ENCODE data around the gene PPA2.
"Not testable (repeated sequence)": the region's sequence is repeated elsewhere in the genome, so short reads cannot be mapped to it uniquely, and the experiment has no call there.

The PPA2 gene

DNA sequence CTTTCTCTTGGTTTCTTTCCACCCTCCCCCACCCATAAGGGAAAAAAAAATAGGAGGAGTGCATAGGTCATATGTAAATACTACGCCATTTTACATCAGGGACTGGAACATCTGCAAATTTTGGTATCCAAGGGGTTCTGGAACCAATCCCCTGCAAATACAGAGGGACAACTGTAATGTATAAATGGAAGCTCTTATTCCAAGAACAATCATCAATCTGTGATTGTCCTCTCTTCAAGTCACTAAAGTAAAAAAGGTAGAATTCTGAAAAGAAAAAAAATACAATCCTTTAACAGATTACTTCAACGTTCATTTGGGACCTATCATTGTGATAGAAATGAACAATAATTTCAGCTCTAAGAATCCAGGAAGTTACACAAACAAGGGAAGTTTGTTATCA is 13.6 kb downstream of the PPA2 start:
- DNase-seq (ENCODE audit: low read depth in 4 of 4, low spot score in 1 of 4): no peak

DNA sequence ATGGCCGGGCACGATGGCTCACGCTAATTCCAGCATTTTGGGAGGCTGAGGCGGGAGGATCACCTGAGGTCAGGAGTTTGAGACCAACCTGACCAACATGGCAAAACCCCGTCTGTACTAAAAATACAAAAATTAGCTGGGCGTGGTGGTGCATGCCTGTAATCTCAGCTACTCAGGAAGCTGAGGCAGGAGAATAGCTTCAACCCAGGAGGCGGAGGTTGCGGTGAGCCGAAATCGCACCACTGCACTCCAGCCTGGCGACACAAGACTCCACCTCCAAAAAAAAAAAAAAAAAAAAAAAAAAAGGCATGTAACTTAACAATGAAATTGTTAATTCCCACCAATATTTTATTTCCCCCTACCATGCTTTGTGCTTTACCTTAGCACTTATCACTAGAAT is 15.3 kb downstream of the PPA2 start:
- not testable (repeated sequence) for DNase-seq (ENCODE audit: low read depth in 4 of 4, low spot score in 1 of 4)

DNA sequence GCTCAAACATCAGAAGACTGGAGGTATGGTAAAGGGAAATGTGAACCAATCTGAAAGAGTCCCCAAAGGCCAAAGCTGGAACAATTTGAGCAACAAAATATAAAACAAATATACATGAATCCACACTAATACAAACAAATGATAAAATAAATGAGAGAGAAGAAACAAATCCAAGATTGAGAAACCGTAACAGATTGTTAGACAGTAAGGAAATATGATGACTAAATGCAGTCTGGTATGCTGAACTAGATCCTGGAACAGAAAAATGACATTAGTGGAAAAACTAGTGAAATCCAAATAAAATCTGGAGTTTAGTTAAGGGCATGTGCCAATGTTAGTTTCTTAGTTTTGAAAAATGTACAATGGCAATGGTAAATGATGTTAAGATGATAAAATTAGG is 15.9 kb downstream of the PPA2 start:
- DNase-seq (ENCODE audit: low read depth in 4 of 4, low spot score in 1 of 4): no peak

DNA sequence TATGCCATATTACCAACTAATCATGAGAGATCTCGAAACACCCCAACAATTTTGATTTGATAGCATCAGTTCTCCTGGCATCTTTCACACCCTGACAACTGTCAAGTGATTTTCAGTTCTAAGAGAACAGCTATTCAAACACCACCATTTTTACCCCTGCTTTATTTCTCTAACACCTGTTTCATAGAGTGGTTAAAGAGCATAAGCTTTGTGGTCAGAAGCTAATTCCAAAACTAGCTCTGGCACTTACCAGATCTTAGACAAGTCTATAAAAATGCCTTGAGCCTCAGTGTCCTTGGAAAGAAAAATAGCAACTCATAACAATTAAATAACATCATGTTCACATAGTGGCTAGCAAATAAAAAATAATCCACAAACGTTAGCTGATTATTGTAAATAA is 17.9 kb downstream of the PPA2 start:
- no peak for DNase-seq (ENCODE audit: low read depth in 4 of 4, low spot score in 1 of 4)

DNA sequence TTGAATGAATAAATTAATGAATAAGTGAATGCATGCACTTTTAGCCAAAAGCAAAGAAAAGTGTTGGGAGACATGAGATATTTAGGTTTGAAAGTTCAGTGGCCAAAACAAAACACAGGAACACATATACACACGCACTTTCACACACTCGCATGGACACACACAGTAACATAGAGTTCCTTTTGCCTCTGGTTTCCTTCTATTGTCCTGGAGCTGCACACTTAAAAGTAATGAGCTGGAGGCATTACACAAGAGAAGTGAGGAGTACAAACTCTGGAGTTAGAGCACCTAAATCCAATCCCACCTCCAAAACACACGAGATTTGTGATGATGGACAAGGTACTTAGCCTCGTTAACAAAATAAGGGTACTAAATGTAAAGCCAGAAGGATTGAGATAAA is 18.7 kb downstream of the PPA2 start:
- DNase-seq (ENCODE audit: low read depth in 4 of 4, low spot score in 1 of 4): no peak

DNA sequence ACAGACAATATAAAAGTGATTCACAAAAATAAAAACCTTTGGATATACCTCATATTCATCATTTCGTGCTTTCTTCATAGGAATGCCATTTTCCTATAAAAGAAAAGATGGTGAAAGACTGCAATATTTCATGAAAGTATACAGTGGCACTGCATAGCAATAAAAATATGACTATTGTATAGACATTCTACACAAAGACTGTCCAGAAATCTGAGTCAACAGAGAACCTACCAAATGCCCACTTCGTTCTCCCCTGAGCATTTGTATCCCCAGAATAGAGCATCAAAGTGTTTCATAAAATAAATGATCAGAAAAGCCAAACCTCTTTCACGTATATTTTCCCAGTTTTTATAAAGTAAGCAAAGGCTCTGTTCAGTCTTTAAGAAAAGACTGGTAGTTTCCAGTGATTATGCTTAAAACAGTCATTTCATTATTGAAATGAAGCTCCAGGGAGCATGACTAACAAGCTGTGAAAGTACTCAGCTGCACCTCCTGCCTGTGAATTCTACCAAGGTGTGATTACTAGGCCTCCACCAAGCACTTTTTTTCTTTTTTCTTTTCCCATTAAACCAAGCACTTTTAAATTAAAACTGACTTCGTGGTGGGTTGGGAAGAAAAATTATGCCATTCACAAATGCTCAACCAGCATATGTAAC is 20.2 kb downstream of the PPA2 start:
- no peak for DNase-seq (ENCODE audit: low read depth in 4 of 4, low spot score in 1 of 4)

DNA sequence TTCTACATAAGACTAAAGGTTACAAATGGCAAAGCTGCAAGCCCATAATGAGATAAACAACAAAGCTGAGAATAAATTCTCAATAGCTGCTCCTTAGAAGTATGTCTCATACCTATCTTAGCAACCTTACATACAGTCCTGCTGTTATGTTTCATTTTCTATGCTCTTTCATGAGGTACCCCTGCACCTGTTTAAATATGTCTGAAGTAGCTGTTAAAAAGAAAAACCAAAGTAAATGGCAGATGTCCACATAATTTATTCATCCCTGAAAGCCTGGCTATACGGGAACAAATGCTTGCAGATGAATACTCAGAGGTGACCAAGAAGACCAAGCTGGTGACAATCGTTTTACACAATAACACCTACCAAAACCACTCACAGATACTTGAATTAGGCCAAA is 22.5 kb downstream of the PPA2 start:
- no peak for DNase-seq (ENCODE audit: low read depth in 4 of 4, low spot score in 1 of 4)

DNA sequence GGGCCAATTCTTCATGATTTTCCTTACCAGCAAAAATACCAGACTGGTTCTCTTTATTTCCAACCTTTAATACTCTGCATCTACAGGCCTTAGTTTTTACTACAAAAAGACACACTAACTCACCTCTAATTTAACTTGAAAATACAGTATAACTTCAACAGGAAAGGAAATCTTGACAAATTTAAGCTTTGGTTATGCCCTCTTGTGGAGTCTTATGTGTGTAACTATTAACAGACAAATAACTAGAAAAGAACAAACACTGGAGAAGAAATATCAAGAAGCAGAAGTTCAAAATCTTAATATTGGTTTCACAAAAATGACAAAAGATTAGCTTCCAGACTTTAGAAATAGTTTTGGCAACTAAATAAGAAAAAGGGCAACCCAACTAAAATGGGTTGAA is 33.0 kb downstream of the PPA2 start:
- DNase-seq (ENCODE audit: low read depth in 4 of 4, low spot score in 1 of 4): no peak

DNA sequence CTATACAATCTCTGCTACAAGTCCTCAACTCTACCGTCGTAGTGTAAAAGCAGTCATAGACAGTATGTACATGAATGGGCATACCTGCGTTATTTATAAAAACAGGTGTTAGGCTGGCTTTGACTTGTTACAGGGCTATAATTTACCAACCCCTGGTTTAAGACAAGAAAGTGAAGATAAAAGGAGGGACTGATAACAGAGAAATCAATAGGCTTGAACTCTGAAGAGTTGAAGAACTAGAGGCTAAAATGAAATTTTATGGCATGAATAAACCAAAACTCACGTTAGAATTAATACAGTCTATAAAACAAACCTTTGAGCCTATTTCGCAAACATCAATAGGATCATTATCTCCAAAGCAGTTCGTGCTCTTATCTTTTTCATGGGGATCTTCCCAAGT is 36.2 kb downstream of the PPA2 start:
- DNase-seq (ENCODE audit: low read depth in 4 of 4, low spot score in 1 of 4): no peak

DNA sequence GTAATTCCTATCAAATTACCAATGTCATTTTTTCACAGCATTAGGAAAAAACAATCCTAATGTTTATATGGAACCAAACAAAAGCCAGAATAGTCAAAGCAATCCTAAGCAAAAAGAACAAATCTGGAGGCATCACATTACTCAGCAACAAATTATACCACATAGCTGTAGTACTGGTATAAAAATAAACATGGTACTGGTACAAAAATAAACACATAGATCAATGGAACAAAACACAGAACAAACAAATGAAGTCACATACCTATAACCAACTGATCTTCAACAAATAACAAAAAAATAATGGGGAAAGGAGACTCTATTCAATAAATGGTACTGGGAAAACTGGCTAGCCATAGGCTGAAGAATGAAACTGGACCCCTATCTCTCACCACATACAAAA is 37.4 kb downstream of the PPA2 start:
- no peak for DNase-seq (ENCODE audit: low read depth in 4 of 4, low spot score in 1 of 4)

DNA sequence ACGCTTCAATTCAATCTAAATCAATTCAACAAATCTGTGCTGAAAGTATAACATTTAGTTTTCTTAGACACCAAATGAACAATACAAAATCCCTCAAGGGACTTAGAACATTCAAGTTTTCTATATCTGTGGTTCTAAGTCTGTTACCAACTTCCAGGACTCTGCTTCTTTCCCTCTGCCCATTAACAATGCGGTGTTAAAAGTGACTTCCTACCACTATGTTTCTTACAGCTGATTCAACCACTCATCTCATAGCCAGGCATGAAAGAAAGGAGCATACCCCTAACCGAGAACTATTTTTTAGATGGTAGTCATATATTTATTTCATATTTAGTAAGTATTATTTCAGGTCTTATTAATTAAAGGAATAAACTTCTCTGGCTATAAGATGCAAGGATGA is 38.9 kb downstream of the PPA2 start:
- DNase-seq (ENCODE audit: low read depth in 4 of 4, low spot score in 1 of 4): no peak

DNA sequence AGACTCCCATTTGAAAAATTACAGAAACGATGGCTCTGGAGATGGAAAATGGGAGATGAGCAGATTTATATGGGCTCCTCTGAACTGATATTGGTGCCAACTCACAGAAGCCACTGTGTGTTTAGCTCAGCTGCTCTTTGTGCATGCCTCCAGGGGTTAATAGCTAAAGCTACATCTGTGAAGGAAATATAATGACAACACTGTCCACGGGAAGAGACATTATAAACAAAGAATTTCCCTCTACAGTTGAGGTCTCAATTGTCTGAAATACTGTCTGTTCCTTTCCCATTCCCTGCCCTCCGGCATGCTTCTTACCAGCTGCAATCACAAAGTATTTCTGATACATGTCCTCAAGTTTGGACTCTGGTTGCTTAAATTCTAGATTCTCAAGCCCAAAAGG is 40.4 kb downstream of the PPA2 start:
- DNase-seq (ENCODE audit: low read depth in 4 of 4, low spot score in 1 of 4): no peak

DNA sequence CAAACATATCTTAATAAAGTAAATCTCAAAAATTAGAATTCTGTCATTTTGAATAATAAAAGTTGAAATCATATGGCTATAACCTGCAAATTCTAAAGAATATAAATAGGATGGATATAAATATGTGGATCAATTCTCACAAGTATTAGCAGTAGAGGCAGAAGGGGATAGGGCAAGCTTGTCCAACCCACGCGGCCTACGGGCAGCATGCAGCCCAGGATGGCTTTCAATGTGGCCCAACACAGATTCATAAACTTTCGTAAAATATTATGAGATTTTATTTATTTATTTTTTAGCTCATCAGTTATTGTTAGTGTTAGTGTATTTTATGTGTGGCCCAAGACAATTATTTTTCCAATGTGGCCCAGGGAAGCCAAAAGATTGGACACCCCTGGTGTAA is 41.4 kb downstream of the PPA2 start:
- no peak for DNase-seq (ENCODE audit: low read depth in 4 of 4, low spot score in 1 of 4)

DNA sequence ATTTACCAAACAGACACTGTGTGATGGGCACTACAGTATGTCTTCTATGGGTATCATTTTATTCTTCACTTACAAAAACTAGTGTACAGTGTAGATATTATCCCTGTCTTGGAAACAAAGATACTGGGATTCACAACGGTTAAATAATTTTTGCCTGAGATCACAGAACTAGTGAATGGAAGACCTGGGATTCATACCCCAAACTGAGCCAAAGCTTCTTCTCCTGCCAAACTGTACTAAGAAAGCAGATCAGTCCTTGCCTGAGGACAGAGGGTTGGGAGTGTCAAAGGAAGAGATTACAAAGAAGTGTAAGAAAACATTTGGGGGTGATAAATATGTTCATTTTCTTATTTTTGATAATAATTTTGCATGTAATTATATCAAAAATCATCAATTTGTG is 43.1 kb downstream of the PPA2 start:
- no peak for DNase-seq (ENCODE audit: low read depth in 4 of 4, low spot score in 1 of 4)

DNA sequence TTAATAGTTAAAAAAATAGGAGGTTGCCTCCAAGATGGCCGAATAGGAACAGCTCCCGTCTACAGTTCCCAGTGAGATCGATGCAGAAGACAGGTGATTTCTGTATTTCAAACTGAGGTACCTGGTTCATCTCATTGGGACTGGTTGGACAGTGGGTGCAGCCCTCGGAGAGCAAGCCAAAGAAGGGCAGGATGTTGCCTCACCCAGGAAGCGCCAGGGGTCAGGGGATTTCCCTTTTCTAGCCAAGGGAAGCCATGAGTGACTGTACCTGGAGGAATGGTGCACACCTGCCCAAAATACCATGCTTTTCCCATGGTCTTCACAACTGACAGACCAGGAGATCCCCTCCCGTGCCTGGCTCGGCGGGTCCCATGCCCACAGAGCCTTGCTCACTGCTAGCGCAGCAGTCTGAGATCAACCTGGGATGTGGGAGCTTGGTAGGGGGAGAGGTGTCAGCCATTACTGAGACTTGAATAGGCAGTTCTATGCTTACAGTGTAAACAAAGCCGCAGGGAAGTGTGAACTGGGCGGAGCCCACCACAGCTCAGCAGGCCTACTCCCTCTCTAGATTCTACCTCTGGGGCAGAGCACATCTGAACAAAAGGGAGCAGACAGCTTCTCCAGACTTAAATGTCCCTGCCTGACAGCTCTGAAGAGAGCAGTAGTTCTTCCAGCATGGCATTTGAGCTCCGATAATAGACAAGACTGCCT is 47.5 kb downstream of the PPA2 start:
- no peak for DNase-seq (ENCODE audit: low read depth in 4 of 4, low spot score in 1 of 4)

DNA sequence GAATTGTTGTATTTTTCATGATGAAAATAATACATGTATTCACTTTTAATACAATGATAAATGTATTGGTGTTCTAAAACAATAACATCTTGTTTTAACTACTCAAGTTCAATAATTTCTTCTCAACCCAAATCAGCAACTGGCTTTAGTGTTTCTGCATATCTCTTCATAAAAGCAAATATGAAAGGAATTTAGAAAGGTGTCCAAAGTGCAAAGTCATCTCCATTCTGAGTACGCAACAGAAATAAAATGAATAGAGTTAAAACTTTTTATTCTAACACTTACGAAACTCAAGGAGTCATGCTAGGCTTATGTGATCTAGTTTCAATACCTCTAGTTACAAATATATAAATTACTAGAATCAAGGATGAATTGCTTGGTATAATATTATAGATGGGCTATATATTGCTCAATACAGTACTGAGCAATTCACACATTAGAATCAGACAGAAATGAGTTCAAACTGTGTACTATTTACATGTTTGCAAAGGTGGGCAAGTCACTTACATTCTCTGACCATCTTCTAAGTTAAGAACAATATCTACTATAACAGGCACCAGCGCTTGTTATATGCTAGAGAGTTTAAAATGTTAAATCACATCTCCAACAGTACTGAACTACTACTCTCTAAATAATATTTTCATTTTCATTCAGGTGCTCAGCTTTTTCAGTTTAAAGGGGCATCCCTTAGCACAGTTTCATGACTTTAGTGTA is 51.5 kb downstream of the PPA2 start:
- no peak for DNase-seq (ENCODE audit: low read depth in 4 of 4, low spot score in 1 of 4)

DNA sequence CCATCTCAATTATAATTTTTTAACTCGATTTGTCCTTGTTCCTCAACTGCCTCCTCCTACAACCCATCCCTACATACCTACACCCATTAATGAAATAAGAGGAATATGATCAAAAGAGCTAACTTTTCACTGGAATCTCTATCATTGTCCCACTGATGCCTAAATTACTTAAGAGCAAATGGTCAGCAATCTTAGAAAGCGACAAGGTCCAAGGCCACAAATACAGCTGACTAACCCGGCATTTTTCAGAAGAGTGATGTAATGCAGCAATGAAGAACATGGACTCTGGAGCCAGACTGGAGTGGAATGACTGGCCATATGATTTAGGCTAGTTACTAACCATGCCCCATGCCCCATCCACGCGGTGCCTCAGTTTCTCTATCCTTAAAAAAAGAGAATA is 56.2 kb downstream of the PPA2 start:
- DNase-seq (ENCODE audit: low read depth in 4 of 4, low spot score in 1 of 4): no peak

DNA sequence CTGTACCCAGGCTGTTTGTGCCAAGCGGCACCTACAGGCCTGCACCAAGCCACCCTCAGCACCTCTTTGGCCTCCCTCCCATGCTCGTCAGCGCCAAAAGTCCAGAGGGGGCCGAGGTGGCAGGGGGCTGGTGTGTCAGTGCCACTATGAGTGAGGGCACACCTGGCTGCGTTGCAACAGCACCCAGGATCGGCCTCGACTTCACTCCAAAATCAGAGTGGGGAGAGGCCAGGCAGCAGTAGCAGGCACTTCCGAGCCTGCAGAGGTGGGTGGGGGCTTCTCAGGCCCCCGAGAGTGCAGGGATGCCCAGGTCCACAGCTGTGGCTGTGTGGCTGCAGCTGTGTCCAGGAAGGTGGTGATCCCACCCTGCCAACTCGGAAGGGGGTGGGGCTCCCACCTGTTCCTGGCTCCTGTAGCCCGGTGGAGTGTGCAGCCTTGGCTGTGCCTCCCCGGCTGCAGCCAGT is 58.5 kb downstream of the PPA2 start:
- no peak for DNase-seq (ENCODE audit: low read depth in 4 of 4, low spot score in 1 of 4)

DNA sequence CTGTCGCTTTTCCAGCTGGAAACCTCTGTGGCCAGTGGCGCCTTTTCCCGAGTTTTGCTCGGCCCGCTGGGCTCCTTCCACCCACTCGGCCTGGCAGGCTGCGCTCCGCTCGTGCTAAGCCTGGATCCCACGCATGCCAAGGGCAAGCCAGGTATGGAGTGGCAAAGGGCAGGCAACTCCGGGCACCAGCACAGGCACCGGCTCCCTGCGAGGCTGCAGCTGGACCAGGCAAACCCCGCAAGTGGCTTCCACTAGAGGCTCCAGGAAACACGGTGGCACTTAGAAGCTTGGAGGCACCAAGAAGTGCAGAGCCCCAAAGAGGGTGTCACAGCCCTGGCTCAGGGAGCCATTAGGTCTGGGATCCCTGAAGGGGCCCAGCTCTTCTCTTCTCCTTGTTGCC is 59.5 kb downstream of the PPA2 start:
- no peak for DNase-seq (ENCODE audit: low read depth in 4 of 4, low spot score in 1 of 4)

DNA sequence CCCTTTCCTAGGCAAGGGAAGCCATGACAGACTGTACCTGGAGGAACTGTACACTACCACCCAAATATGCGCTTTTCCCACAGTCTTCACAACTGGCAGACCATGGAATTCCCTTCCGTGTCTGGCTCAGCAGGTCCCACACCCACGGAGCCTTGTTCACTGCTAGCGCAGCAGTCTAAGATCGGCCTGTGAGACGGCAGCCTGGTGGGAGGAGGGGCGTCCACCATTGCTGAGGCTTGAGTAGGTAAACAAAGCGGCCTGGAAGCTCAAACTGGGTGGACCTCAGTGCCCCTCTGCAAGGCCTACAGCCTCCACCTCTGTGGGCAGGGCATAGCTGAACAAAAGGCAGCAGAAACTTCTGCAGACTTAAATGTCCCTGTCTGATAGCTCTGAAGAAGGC is 64.7 kb downstream of the PPA2 start:
- not testable (repeated sequence) for DNase-seq (ENCODE audit: low read depth in 4 of 4, low spot score in 1 of 4)

DNA sequence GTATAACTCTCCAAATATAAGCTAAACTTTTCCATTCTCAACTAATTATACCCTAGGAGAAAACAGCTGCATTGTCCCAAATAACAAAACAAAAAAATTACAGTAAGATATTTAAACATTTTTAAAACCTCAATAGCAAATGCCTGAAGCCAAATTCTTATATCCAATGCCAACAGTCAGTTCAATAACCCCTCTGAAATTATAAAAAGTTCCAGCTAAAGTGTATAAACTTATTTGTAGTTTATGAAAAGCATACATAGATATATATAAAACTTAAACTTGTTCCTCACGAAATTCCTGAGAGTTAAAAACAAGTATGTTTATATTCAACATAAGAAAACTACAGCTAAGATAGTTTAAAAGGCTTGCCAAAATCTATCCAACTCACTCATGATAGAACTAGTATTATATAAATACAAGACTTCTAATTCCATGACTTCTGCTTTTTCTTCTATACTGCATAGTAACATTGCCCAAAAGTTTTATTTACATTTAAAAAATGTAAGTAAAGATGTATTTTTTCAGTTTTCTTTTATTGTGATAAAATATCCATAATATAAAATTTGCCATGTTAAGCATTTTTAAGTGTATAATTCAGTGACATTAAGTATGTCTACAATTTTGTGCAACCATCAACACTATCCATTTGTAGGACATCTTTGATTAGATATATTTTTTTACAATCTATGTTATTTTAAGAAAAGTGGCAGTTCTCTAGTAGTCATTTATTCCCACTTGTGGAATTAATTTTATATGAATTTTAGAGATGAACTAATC is 72.8 kb downstream of the PPA2 start:
- no peak for DNase-seq (ENCODE audit: low read depth in 4 of 4, low spot score in 1 of 4)

Data from stimulated activated CD4-positive, alpha-beta T cell treated with anti-CD3 and anti-CD28 coated beads, Interleukin-1b, Interleukin-23, amount 100 ng/mL, for 24 hours (primary cell).